ENCODE results near the gene ODAD3. TPM values are rescaled to one million over a fixed set of nuclear protein-coding genes. Genes with fewer than 3 reads are reported as not detected.

Gene ODAD3
- total RNA-seq, 4 donors from 2014 or later: 0.48 to 4.4 TPM; not detected in 2

DNA sequence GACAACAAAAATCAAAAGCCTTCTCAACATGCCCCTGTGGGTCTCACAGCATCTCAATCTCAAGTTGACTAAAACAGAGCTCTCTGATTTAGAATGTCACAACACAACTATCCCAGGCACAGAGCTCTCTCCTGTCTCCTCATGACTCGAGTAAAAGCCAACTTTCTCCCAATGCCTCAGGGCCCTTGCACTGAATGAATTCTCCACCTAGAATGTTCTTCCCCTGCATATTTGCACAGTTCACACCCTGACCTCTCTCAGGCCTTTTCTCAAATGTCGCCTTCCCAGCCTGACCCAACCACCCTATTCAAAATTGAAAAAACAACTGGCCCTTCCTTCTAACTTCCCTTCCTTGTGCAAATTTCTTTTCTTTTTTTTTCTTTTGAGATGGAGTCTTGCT is 64.2 kb downstream of the ODAD3 start:
- H3K36me3 ChIP-seq: no peaks in the 10 kb centered on the region
- no peak for TF ChIP-seq POLR2A (IDR thresholded peaks at IDR 0.05)
- TF ChIP-seq, protein P1, sequence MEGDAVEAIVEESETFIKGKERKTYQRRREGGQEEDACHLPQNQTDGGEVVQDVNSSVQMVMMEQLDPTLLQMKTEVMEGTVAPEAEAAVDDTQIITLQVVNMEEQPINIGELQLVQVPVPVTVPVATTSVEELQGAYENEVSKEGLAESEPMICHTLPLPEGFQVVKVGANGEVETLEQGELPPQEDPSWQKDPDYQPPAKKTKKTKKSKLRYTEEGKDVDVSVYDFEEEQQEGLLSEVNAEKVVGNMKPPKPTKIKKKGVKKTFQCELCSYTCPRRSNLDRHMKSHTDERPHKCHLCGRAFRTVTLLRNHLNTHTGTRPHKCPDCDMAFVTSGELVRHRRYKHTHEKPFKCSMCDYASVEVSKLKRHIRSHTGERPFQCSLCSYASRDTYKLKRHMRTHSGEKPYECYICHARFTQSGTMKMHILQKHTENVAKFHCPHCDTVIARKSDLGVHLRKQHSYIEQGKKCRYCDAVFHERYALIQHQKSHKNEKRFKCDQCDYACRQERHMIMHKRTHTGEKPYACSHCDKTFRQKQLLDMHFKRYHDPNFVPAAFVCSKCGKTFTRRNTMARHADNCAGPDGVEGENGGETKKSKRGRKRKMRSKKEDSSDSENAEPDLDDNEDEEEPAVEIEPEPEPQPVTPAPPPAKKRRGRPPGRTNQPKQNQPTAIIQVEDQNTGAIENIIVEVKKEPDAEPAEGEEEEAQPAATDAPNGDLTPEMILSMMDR (IDR thresholded peaks at IDR 0.05): no peak
- no peak for DNase-seq
- no peaks in the 10 kb centered on the region for H3K9me3 ChIP-seq
- intact Hi-C loops (cut with DNase I; ENCODE audit: low total_unique reads): no loop called here
- H3K27ac ChIP-seq: no peak overlapping the region
- H3K27me3 ChIP-seq: no peaks in the 10 kb centered on the region
- H3K4me1 ChIP-seq: peaks cover 0 to 3% of the 10 kb centered on the region in 2 donors
- no peak overlapping the region for H3K4me3 ChIP-seq

Small RNAs within 50 kb of the gene (small RNA-seq; reads per million reads assigned to genes)
- not detected for gene RF00019

Other genes starting within 250 kb of the ODAD3 start
- gene KANK2, start 237.6 kb downstream of the ODAD3 start, total RNA-seq: 100 to 1,000 TPM; 326 to 762 (median 535) TPM
- 1 to 10 TPM in 1 of 4 donors, not detected in 3; 3.0 TPM for gene ANGPTL8, start 195.5 kb downstream of the ODAD3 start, total RNA-seq
- gene DOCK6, start 172.6 kb downstream of the ODAD3 start, total RNA-seq: 10 to 100 TPM; 13.5 to 89.4 (median 38.6) TPM
- gene TSPAN16, start 139.0 kb downstream of the ODAD3 start, total RNA-seq: not detected
- gene RAB3D, start 95.5 kb downstream of the ODAD3 start, total RNA-seq: 10 to 100 TPM; 14.3 to 61.6 (median 25.7) TPM
- 100 to 1,000 TPM in 1 of 4 donors, 10 to 100 TPM in 3; 41.2 to 117 (median 77.4) TPM for gene TMEM205, start 88.9 kb downstream of the ODAD3 start, total RNA-seq
- 10 to 100 TPM in 3 of 4 donors, 1 to 10 TPM in 1; 1.2 to 46.2 (median 16.4) TPM for gene CCDC159, start 88.6 kb downstream of the ODAD3 start, total RNA-seq
- 10 to 100 TPM in 3 of 4 donors, 1 to 10 TPM in 1; 4.1 to 71.7 (median 23.7) TPM for gene PLPPR2, start 79.7 kb downstream of the ODAD3 start, total RNA-seq
- gene SWSAP1, start 60.5 kb downstream of the ODAD3 start, total RNA-seq: 1 to 10 TPM in 1 of 4 donors, under 1 TPM in 3; 0.48 to 3.5 (median 0.68) TPM
- gene EPOR, start 50.8 kb downstream of the ODAD3 start, total RNA-seq: 1 to 10 TPM; 1.8 to 5.9 (median 4.1) TPM
- 10 to 100 TPM in 3 of 4 donors, 1 to 10 TPM in 1; 1.0 to 19.0 (median 13.2) TPM for gene RGL3, start 15.8 kb downstream of the ODAD3 start, total RNA-seq
- 100 to 1,000 TPM in 3 of 4 donors, 10 to 100 TPM in 1; 65.3 to 228 (median 155) TPM for gene PRKCSH, start 514 bp upstream of the ODAD3 start, total RNA-seq
- gene ELAVL3, start 45.9 kb upstream of the ODAD3 start, total RNA-seq: 1 to 10 TPM in 1 of 4 donors, not detected in 3; 1.1 TPM
- gene ZNF653, start 70.7 kb upstream of the ODAD3 start, total RNA-seq: 10 to 100 TPM in 1 of 4 donors, 1 to 10 TPM in 2, under 1 TPM in 1; 0.88 to 14.8 (median 6.3) TPM
- 100 to 1,000 TPM in 1 of 4 donors, 10 to 100 TPM in 3; 44.6 to 138 (median 58.2) TPM for gene ECSIT, start 94.0 kb upstream of the ODAD3 start, total RNA-seq
- 1,000 to 10,000 TPM in 1 of 4 donors, 100 to 1,000 TPM in 3; 267 to 1,727 (median 599) TPM for gene CNN1, start 103.7 kb upstream of the ODAD3 start, total RNA-seq
- gene ELOF1, start 124.1 kb upstream of the ODAD3 start, total RNA-seq: 10 to 100 TPM; 19.7 to 89.4 (median 38.9) TPM
- 1 to 10 TPM; 2.5 to 7.7 (median 5.8) TPM for gene ACP5, start 142.5 kb upstream of the ODAD3 start, total RNA-seq
- 10 to 100 TPM; 20.6 to 70.6 (median 36.0) TPM for gene ZNF627, start 162.4 kb upstream of the ODAD3 start, total RNA-seq